Measurements from ENCODE around the gene SYPL2.

SYPL2 gene

GRCh38 chr1:109488696-109489095 lies 22.4 kb downstream of the SYPL2 start:
- no peak for TF ChIP-seq CTCF (IDR thresholded peaks at IDR 0.05; ENCODE audit: low read depth, low read length, missing control alignments)
- no peak overlapping the region for H3K4me3 ChIP-seq (ENCODE audit: low read depth, low read length)
- in situ Hi-C loops (cut with HindIII; ENCODE audit: low sequenced_read_pairs) = no loop called here
- DNase-seq (ENCODE audit: low read depth) = no peak

GRCh38 chr1:109490029-109490933 lies 23.9 kb downstream of the SYPL2 start:
- DNase-seq (ENCODE audit: low read depth) = peak; percentile 41
- in situ Hi-C loops (cut with HindIII; ENCODE audit: low sequenced_read_pairs) = loop anchor here (5.0 kb wide), 1 partner anchor 47 kb away; the partner anchor contains the start of gene GPR61
- no peak overlapping the region for H3K4me3 ChIP-seq (ENCODE audit: low read depth, low read length)
- TF ChIP-seq CTCF (IDR thresholded peaks at IDR 0.05; ENCODE audit: low read depth, low read length, missing control alignments) = peak; percentile 96

GRCh38 chr1:109490934-109491302 lies 24.6 kb downstream of the SYPL2 start:
- no peak for DNase-seq (ENCODE audit: low read depth)
- in situ Hi-C loops (cut with HindIII; ENCODE audit: low sequenced_read_pairs) = loop anchor here (5.0 kb wide), 1 partner anchor 46 kb away; the partner anchor contains the start of gene GPR61
- H3K4me3 ChIP-seq (ENCODE audit: low read depth, low read length) = no peak overlapping the region
- no peak for TF ChIP-seq CTCF (IDR thresholded peaks at IDR 0.05; ENCODE audit: low read depth, low read length, missing control alignments)

GRCh38 chr1:109491372-109491771 lies 25.0 kb downstream of the SYPL2 start:
- TF ChIP-seq CTCF (IDR thresholded peaks at IDR 0.05; ENCODE audit: low read depth, low read length, missing control alignments) = no peak
- no peak for DNase-seq (ENCODE audit: low read depth)
- in situ Hi-C loops (cut with HindIII; ENCODE audit: low sequenced_read_pairs) = loop anchor here (5.0 kb wide), 1 partner anchor 46 kb away; the partner anchor contains the start of gene GPR61
- no peak overlapping the region for H3K4me3 ChIP-seq (ENCODE audit: low read depth, low read length)

GRCh38 chr1:109492779-109493178 lies 26.4 kb downstream of the SYPL2 start:
- DNase-seq (ENCODE audit: low read depth) = no peak
- no peak for TF ChIP-seq CTCF (IDR thresholded peaks at IDR 0.05; ENCODE audit: low read depth, low read length, missing control alignments)
- H3K4me3 ChIP-seq (ENCODE audit: low read depth, low read length) = no peak overlapping the region
- in situ Hi-C loops (cut with HindIII; ENCODE audit: low sequenced_read_pairs) = loop anchor here (5.0 kb wide), 1 partner anchor 45 kb away; the partner anchor contains the start of gene GPR61

GRCh38 chr1:109493227-109493626 lies 26.9 kb downstream of the SYPL2 start:
- DNase-seq (ENCODE audit: low read depth) = no peak
- TF ChIP-seq CTCF (IDR thresholded peaks at IDR 0.05; ENCODE audit: low read depth, low read length, missing control alignments) = no peak
- no peak overlapping the region for H3K4me3 ChIP-seq (ENCODE audit: low read depth, low read length)
- in situ Hi-C loops (cut with HindIII; ENCODE audit: low sequenced_read_pairs) = loop anchor here (5.0 kb wide), 1 partner anchor 44 kb away; the partner anchor contains the start of gene GPR61

Data from astrocyte of the cerebellum (primary cell).